ENCODE data around the gene SLC2A5.

SLC2A5 gene

DNA sequence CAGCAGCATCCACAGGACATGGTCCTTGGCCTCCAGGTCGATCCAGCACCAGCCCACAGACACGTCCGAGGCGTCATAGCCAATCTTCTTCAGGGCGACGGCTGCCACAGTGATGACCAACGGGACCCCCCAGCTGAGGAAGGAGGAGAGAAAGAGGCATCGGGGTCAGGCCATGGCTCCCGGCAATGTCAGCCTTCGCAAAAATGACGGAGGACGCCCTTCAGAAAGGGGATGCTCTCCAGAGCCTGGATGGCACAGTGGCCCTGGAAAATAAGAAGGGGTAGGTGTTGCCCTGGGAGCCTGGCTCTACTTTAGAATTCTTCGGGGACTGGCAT, 41.9 kb upstream of the SLC2A5 start:
- DNase-seq, result no peak
- in situ Hi-C loops (cut with HindIII; ENCODE audit: low pct_ligation_motif_present, low sequenced_read_pairs), result no loop called here
- Histone ChIP-seq H3K27me3 (replicated peaks) (no peaks in the 10 kb centered on the region), H3K36me3 (replicated peaks) (no peaks in the 10 kb centered on the region), H3K27ac (no peak overlapping the region), H3K4me3 (ENCODE audit: low read depth, low read length) (no peak overlapping the region)
- TF ChIP-seq CTCF (IDR thresholded peaks at IDR 0.05; ENCODE audit: low read depth, low read length, missing control alignments), result no peak

- no peak overlapping the region for H3K4me3 ChIP-seq (ENCODE audit: low read depth, low read length)
- H3K36me3 ChIP-seq (replicated peaks), result no peaks in the 10 kb centered on the region
- in situ Hi-C loops (cut with HindIII; ENCODE audit: low pct_ligation_motif_present, low sequenced_read_pairs), result no loop called here
- TF ChIP-seq CTCF (IDR thresholded peaks at IDR 0.05; ENCODE audit: low read depth, low read length, missing control alignments), result peak; percentile 96
- H3K27ac ChIP-seq, result no peak overlapping the region
- peak; percentile 86 for DNase-seq
- no peaks in the 10 kb centered on the region for H3K27me3 ChIP-seq (replicated peaks)
These were observed 41.4 kb upstream of the SLC2A5 start for GRCh38 chr1:9110669-9111356.

DNA sequence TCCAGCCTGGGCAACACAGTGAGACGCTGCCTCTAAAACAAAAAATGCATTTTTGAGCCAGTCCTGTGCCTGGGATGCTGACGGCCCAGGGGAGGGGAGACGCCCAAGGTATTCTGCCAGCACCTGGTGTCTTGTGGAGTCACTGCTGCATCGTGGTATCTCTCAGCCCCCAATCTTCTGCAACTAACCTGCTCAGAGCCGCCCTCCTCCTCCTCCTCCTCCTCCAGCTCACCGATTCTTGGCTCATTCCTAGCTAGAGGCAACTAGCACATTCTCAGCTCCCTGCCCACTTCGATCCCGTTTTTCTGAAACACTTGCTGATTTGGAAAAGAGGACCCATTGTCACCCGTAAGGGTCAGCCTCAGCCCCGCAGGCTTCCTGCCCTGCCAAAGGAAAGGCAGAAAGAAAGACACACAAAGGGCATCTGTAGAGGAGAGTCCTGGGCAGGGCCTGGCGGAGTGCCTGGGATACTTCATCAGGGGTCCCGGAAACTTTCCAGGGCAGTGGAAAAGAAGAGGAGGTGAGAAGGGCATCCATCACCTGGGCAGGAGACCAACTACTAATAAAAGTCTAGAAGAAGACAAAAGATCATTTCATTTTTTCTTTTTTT, 38.7 kb upstream of the SLC2A5 start:
- in situ Hi-C loops (cut with HindIII; ENCODE audit: low pct_ligation_motif_present, low sequenced_read_pairs), result no loop called here
- Histone ChIP-seq H3K27me3 (replicated peaks) (no peaks in the 10 kb centered on the region), H3K4me3 (ENCODE audit: low read depth, low read length) (no peak overlapping the region), H3K27ac (no peak overlapping the region), H3K36me3 (replicated peaks) (peaks cover 9% of the 10 kb centered on the region)
- DNase-seq, result no peak
- TF ChIP-seq CTCF (IDR thresholded peaks at IDR 0.05; ENCODE audit: low read depth, low read length, missing control alignments), result no peak

GRCh38 chr1:9107136-9107535, 37.7 kb upstream of the SLC2A5 start:
- in situ Hi-C loops (cut with HindIII; ENCODE audit: low pct_ligation_motif_present, low sequenced_read_pairs), result no loop called here
- no peak overlapping the region for H3K27ac ChIP-seq
- TF ChIP-seq CTCF (IDR thresholded peaks at IDR 0.05; ENCODE audit: low read depth, low read length, missing control alignments), result no peak
- no peak for DNase-seq
- H3K36me3 ChIP-seq (replicated peaks), result peaks cover 9% of the 10 kb centered on the region
- no peaks in the 10 kb centered on the region for H3K27me3 ChIP-seq (replicated peaks)
- H3K4me3 ChIP-seq (ENCODE audit: low read depth, low read length), result no peak overlapping the region

- no peak for TF ChIP-seq CTCF (IDR thresholded peaks at IDR 0.05; ENCODE audit: low read depth, low read length, missing control alignments)
- in situ Hi-C loops (cut with HindIII; ENCODE audit: low pct_ligation_motif_present, low sequenced_read_pairs), result no loop called here
- Histone ChIP-seq H3K4me3 (ENCODE audit: low read depth, low read length) (no peak overlapping the region), H3K27me3 (replicated peaks) (no peaks in the 10 kb centered on the region), H3K36me3 (replicated peaks) (peaks cover 9% of the 10 kb centered on the region), H3K27ac (no peak overlapping the region)
- no peak for DNase-seq
These were observed 36.9 kb upstream of the SLC2A5 start for GRCh38 chr1:9106286-9106685.

Measured in brain microvascular endothelial cell (primary cell).